HepG2 (cell line): Measurements from ENCODE around the gene OLFM1. TPM values are rescaled to one million over a fixed set of nuclear protein-coding genes. Genes with fewer than 3 reads are reported as not detected.

ENCODE experiments used
- ATAC-seq: fragments of 200-7000 bp; cut with Tn5 transposase; 3 replicates; pipeline ENCODE4 v1.9.1; 2020; ENCODE audit warnings: mild to moderate bottlenecking, moderate library complexity
- BruUV-seq: library from RNA; stranded (reverse); fragments of 400-500 nt; replicated peaks from 2 replicates; lab custom pipeline; 2021; lab: Mats Ljungman, UMichigan
- CTCF ChIA-PET: fragments of 300-600 bp; formaldehyde crosslinking; extraction: SDS; loops from one replicate; lab custom pipeline; 2021; ENCODE audit warnings: low total read pairs, inconsistent platforms, low intra/inter-chr PET ratio; lab: Yijun Ruan, JAX
- POLR2A ChIA-PET: fragments of 350-600 bp; sonication (Branson Sonifier 250); formaldehyde crosslinking; loops from one replicate; lab custom pipeline; 2020; ENCODE audit warnings: antibody characterized with exemption, inconsistent platforms; lab: Yijun Ruan, JAX
- DNase-seq: peaks from one replicate; pipeline ENCODE4 v3.0.0-alpha.2; 2015; ENCODE audit warnings: low spot score
- FAIRE-seq: peaks from 3 replicates; lab custom pipeline; 2011; peaks lifted over from hg19 to GRCh38; lab: Jason Lieb, UNC
- H2AFZ ChIP-seq: one replicate; pipeline ENCODE4 v1.6.1; 2011; ENCODE audit warnings: low read length, inconsistent platforms
- H3K27ac ChIP-seq: fragments of 300-600 bp; 3 replicates; pipeline ENCODE4 v1.8.0; 2011; ENCODE audit warnings: mixed run types, mild to moderate bottlenecking, mixed read lengths, low read length, inconsistent platforms; ENCODE audit not compliant: insufficient read depth; ENCODE audit errors: extremely low read length
- H3K27me3 ChIP-seq, 2 experiments: fragments of 200-600 bp in 1 of 2; 2 replicates in 1 of 2; 3 replicates in 1 of 2; pipeline versions ENCODE4 v1.6.0 to v1.8.0; 2011; ENCODE audit warnings: low read length in 2 of 2, mild to moderate bottlenecking in 2 of 2, moderate library complexity in 2 of 2, inconsistent platforms in 1 of 2; ENCODE audit not compliant: insufficient read depth in 2 of 2, control insufficient read depth in 1 of 2
- H3K36me3 ChIP-seq, 2 experiments: fragments of 200-600 bp in 1 of 2; replicated peaks in 1 of 2; 2 replicates in 1 of 2; 3 replicates in 1 of 2; pipeline versions ENCODE4 v1.5.1 to v1.8.0; 2011; ENCODE audit warnings: low read length in 2 of 2, inconsistent platforms in 1 of 2; ENCODE audit not compliant: insufficient read depth in 2 of 2, control insufficient read depth in 1 of 2
- H3K4me1 ChIP-seq: 2 replicates; pipeline ENCODE4 v1.5.1; 2012; ENCODE audit warnings: low read length, inconsistent platforms; ENCODE audit not compliant: insufficient read depth
- H3K4me2 ChIP-seq: 2 replicates; pipeline ENCODE4 v1.6.0; 2011; ENCODE audit warnings: low read depth, low read length, inconsistent platforms
- H3K4me3 ChIP-seq, 3 experiments: fragments of 200-600 bp in 1 of 3; sonication (generic), shearing (Covaris generic) in 1 of 3; replicated peaks in 1 of 3; 2 replicates each; pipeline ENCODE4 v1.5.1; 2011 to 2016; ENCODE audit warnings: low read length in 3 of 3, inconsistent platforms in 2 of 3, low read depth in 2 of 3, mild to moderate bottlenecking in 2 of 3, control low read depth in 1 of 3, mixed read lengths in 1 of 3; ENCODE audit not compliant: insufficient read depth in 1 of 3
- H3K79me2 ChIP-seq: one replicate; pipeline ENCODE4 v1.6.1; 2011; ENCODE audit warnings: low read length, inconsistent platforms; ENCODE audit not compliant: insufficient read depth
- H3K9ac ChIP-seq: 2 replicates; pipeline ENCODE4 v1.6.0; 2011; ENCODE audit warnings: mild to moderate bottlenecking, low read depth, low read length, inconsistent platforms; ENCODE audit not compliant: insufficient read depth
- H3K9me3 ChIP-seq: 2 replicates; pipeline ENCODE4 v1.5.1; 2012; ENCODE audit warnings: mild to moderate bottlenecking, low read length
- H4K20me1 ChIP-seq: 2 replicates; pipeline ENCODE4 v1.6.0; 2011; ENCODE audit warnings: inconsistent platforms, mild to moderate bottlenecking, low read length, moderate library complexity; ENCODE audit not compliant: insufficient read depth
- HNRNPK ChIP-seq: fragments of 200-400 bp; formaldehyde crosslinking; IDR thresholded peaks from 2 replicates; pipeline ENCODE4 v1.6.1; 2018; ENCODE audit warnings: low read length, low read depth, moderate library complexity, mild to moderate bottlenecking; ENCODE audit not compliant: poor library complexity, severe bottlenecking
- MTF2 ChIP-seq: sonication (generic); formaldehyde crosslinking; IDR thresholded peaks from 2 replicates; pipeline ENCODE4 v1.5.0; 2020; ENCODE audit warnings: missing genetic modification reagents, borderline replicate concordance
- NCOA1 ChIP-seq: sonication (generic); formaldehyde crosslinking; IDR thresholded peaks from 2 replicates; pipeline ENCODE4 v1.9.0; 2021; ENCODE audit warnings: missing genetic modification reagents
- SRY ChIP-seq: sonication (generic); formaldehyde crosslinking; IDR thresholded peaks from 2 replicates; pipeline ENCODE4 v1.8.0; 2022; ENCODE audit warnings: mild to moderate bottlenecking, missing genetic modification reagents
- TAF15 ChIP-seq: fragments of 200-400 bp; formaldehyde crosslinking; IDR thresholded peaks from one replicate; pipeline ENCODE4 v1.6.1; 2018; ENCODE audit warnings: mild to moderate bottlenecking, low read depth, low read length; ENCODE audit not compliant: poor library complexity, severe bottlenecking
- TSC22D2 ChIP-seq: sonication (generic); formaldehyde crosslinking; IDR thresholded peaks from 2 replicates; pipeline ENCODE4 v1.5.1; 2020; ENCODE audit warnings: missing genetic modification reagents, mild to moderate bottlenecking, borderline replicate concordance
- ZNF367 ChIP-seq: sonication (generic); formaldehyde crosslinking; IDR thresholded peaks from 2 replicates; pipeline ENCODE4 v1.4.0; 2020; ENCODE audit warnings: missing genetic modification reagents, borderline replicate concordance
- ZNF678 ChIP-seq: sonication (generic); formaldehyde crosslinking; IDR thresholded peaks from 2 replicates; pipeline ENCODE4 v1.4.0; 2020; ENCODE audit warnings: mild to moderate bottlenecking, missing genetic modification reagents
- ZNF83 ChIP-seq: sonication (generic); formaldehyde crosslinking; IDR thresholded peaks from 2 replicates; pipeline ENCODE4 v1.4.0; 2020; ENCODE audit warnings: missing genetic modification reagents, mild to moderate bottlenecking, borderline replicate concordance
- WGBS: methylation state at CpG from one replicate; pipeline ENCODE4 v1.1.6; 2017; ENCODE audit warnings: low lambda C conversion rate; 5-methylcytosine and 5-hydroxymethylcytosine counted together
- in situ Hi-C: cut with HindIII; loops from 2 replicates; pipeline ENCODE4 v1.10.0; 2017; ENCODE audit warnings: low pct_unique_long_range_greater_than_20kb; ENCODE audit not compliant: extremely low pct_ligation_motif_present
- intact Hi-C: fragments of 100-400 bp; cut with micrococcal nuclease; formaldehyde crosslinking; loops from one replicate; pipeline ENCODE4 v1.10.0; 2022; ENCODE audit not compliant: unreplicated experiment
- polyA plus RNA-seq, 8 experiments: library from polyadenylated mRNA; depleted of rRNA in 3 of 8; stranded (reverse) in 7 of 8; unstranded in 1 of 8; fragments of >200 nt; fragmentation: Illumina TruSeq in 4 of 8; extraction: Trizol in 4 of 8; gene quantifications; 2 replicates each; pipeline versions ENCODE4 v1.2.1 to v1.2.3, GENCODE V29; 2011 to 2016; ENCODE audit warnings: low read depth in 4 of 8, missing spikeins in 1 of 8, mixed read lengths in 1 of 8; ENCODE audit not compliant: insufficient read depth in 1 of 8
- total RNA-seq, 5 experiments: library from RNA; depleted of rRNA; stranded (reverse); fragments of >200 nt; fragmentation: Illumina TruSeq; extraction: Trizol; gene quantifications; 2 replicates each; pipeline ENCODE4 v1.2.3, GENCODE V29; 2016; ENCODE audit warnings: low read depth in 1 of 5
- TF ChIP-seq, protein P1 (sequence below): sonication (generic); formaldehyde crosslinking; IDR thresholded peaks from 2 replicates; pipeline ENCODE4 v1.8.1; 2023; ENCODE audit warnings: mild to moderate bottlenecking, missing genetic modification reagents
- TF ChIP-seq, protein P2 (sequence below), 2 experiments: IDR thresholded peaks; 2 replicates each; pipeline ENCODE4 v1.6.1; 2011 to 2012; ENCODE audit warnings: low read length in 2 of 2, borderline replicate concordance in 1 of 2, low read depth in 1 of 2, mild to moderate bottlenecking in 1 of 2, moderate library complexity in 1 of 2
- TF ChIP-seq, protein P3 (sequence below): IDR thresholded peaks from 2 replicates; pipeline ENCODE4 v1.6.1; 2016; ENCODE audit warnings: low read depth, borderline replicate concordance
- TF ChIP-seq, protein P4 (sequence below): sonication (generic); formaldehyde crosslinking; IDR thresholded peaks from 2 replicates; pipeline ENCODE4 v1.4.0; 2020; ENCODE audit warnings: missing genetic modification reagents

OLFM1 gene
- total and polyA plus RNA-seq, 2 of the 13 experiments (the other 11 are each of a cell fraction or from before 2014, with no cell fraction given): not detected

DNA sequence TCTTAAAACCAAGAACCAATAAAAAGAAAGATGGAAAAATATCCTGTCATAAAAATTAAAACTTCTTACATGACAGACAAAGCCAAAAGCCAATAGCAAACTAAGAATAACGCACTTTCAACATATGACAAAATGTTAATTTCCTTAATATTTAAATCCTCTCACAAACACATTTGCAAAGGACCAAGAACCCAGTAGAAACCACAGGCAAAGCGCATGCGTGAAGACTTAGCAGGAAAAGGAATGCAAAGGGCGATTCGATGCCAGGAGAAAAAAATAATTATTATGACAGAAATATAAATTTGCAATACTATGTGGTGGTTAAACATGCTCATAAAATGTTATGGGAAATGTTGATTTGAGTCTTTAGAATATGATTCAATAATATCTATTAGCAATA lies 39.9 kb upstream of the OLFM1 start:
- H3K9me3 ChIP-seq: no peaks in the 10 kb centered on the region
- no peak for ATAC-seq
- H3K27ac ChIP-seq: no peak overlapping the region
- no TSS peak for BruUV-seq
- no peaks in the 10 kb centered on the region for H3K79me2 ChIP-seq
- in situ Hi-C loops (no loop called here), intact Hi-C loops (no loop called here)
- H3K4me2 ChIP-seq: no peak overlapping the region
- no peaks in the 10 kb centered on the region for H3K36me3 ChIP-seq
- no peak for DNase-seq
- 38% methylated on average over 5 of the region's 5 CpGs for WGBS
- ChIA-PET POLR2A (no interaction called here), CTCF (no interaction called here)
- no peak overlapping the region for H2AFZ ChIP-seq
- H3K27me3 ChIP-seq: peaks cover 3 to 73% of the 10 kb centered on the region in 2 experiments; a peak in 3 of 5 replicates
- H4K20me1 ChIP-seq: no peaks in the 10 kb centered on the region
- FAIRE-seq: no peak
- no peak overlapping the region for H3K4me3 ChIP-seq
- no peak overlapping the region for H3K9ac ChIP-seq
- no peaks in the 10 kb centered on the region for H3K4me1 ChIP-seq
- no peak for TF ChIP-seq MTF2 (CRISPR knock-in tag)
- TF ChIP-seq, protein P1, sequence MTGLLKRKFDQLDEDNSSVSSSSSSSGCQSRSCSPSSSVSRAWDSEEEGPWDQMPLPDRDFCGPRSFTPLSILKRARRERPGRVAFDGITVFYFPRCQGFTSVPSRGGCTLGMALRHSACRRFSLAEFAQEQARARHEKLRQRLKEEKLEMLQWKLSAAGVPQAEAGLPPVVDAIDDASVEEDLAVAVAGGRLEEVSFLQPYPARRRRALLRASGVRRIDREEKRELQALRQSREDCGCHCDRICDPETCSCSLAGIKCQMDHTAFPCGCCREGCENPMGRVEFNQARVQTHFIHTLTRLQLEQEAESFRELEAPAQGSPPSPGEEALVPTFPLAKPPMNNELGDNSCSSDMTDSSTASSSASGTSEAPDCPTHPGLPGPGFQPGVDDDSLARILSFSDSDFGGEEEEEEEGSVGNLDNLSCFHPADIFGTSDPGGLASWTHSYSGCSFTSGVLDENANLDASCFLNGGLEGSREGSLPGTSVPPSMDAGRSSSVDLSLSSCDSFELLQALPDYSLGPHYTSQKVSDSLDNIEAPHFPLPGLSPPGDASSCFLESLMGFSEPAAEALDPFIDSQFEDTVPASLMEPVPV (CRISPR knock-in tag): no peak
- TF ChIP-seq, protein P2, sequence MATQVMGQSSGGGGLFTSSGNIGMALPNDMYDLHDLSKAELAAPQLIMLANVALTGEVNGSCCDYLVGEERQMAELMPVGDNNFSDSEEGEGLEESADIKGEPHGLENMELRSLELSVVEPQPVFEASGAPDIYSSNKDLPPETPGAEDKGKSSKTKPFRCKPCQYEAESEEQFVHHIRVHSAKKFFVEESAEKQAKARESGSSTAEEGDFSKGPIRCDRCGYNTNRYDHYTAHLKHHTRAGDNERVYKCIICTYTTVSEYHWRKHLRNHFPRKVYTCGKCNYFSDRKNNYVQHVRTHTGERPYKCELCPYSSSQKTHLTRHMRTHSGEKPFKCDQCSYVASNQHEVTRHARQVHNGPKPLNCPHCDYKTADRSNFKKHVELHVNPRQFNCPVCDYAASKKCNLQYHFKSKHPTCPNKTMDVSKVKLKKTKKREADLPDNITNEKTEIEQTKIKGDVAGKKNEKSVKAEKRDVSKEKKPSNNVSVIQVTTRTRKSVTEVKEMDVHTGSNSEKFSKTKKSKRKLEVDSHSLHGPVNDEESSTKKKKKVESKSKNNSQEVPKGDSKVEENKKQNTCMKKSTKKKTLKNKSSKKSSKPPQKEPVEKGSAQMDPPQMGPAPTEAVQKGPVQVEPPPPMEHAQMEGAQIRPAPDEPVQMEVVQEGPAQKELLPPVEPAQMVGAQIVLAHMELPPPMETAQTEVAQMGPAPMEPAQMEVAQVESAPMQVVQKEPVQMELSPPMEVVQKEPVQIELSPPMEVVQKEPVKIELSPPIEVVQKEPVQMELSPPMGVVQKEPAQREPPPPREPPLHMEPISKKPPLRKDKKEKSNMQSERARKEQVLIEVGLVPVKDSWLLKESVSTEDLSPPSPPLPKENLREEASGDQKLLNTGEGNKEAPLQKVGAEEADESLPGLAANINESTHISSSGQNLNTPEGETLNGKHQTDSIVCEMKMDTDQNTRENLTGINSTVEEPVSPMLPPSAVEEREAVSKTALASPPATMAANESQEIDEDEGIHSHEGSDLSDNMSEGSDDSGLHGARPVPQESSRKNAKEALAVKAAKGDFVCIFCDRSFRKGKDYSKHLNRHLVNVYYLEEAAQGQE (IDR thresholded peaks at IDR 0.05; ENCODE audit: borderline replicate concordance in 1 of 2, low read depth in 1 of 2, low read length in 2 of 2): no peak
- TF ChIP-seq, protein P3, sequence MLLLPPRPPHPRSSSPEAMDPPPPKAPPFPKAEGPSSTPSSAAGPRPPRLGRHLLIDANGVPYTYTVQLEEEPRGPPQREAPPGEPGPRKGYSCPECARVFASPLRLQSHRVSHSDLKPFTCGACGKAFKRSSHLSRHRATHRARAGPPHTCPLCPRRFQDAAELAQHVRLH (CRISPR knock-in tag): no peak
- no peak for TF ChIP-seq NCOA1 (CRISPR knock-in tag)
- no peak for TF ChIP-seq TAF15
- TF ChIP-seq HNRNPK: no peak
- TF ChIP-seq ZNF83 (CRISPR knock-in tag): no peak
- no peak for TF ChIP-seq TSC22D2
- no peak for TF ChIP-seq ZNF367 (CRISPR knock-in tag)
- no peak for TF ChIP-seq ZNF678 (CRISPR knock-in tag)
- TF ChIP-seq SRY (CRISPR knock-in tag): no peak
- TF ChIP-seq, protein P4, sequence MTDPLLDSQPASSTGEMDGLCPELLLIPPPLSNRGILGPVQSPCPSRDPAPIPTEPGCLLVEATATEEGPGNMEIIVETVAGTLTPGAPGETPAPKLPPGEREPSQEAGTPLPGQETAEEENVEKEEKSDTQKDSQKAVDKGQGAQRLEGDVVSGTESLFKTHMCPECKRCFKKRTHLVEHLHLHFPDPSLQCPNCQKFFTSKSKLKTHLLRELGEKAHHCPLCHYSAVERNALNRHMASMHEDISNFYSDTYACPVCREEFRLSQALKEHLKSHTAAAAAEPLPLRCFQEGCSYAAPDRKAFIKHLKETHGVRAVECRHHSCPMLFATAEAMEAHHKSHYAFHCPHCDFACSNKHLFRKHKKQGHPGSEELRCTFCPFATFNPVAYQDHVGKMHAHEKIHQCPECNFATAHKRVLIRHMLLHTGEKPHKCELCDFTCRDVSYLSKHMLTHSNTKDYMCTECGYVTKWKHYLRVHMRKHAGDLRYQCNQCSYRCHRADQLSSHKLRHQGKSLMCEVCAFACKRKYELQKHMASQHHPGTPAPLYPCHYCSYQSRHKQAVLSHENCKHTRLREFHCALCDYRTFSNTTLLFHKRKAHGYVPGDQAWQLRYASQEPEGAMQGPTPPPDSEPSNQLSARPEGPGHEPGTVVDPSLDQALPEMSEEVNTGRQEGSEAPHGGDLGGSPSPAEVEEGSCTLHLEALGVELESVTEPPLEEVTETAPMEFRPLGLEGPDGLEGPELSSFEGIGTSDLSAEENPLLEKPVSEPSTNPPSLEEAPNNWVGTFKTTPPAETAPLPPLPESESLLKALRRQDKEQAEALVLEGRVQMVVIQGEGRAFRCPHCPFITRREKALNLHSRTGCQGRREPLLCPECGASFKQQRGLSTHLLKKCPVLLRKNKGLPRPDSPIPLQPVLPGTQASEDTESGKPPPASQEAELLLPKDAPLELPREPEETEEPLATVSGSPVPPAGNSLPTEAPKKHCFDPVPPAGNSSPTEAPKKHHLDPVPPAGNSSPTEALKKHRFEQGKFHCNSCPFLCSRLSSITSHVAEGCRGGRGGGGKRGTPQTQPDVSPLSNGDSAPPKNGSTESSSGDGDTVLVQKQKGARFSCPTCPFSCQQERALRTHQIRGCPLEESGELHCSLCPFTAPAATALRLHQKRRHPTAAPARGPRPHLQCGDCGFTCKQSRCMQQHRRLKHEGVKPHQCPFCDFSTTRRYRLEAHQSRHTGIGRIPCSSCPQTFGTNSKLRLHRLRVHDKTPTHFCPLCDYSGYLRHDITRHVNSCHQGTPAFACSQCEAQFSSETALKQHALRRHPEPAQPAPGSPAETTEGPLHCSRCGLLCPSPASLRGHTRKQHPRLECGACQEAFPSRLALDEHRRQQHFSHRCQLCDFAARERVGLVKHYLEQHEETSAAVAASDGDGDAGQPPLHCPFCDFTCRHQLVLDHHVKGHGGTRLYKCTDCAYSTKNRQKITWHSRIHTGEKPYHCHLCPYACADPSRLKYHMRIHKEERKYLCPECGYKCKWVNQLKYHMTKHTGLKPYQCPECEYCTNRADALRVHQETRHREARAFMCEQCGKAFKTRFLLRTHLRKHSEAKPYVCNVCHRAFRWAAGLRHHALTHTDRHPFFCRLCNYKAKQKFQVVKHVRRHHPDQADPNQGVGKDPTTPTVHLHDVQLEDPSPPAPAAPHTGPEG (CRISPR knock-in tag): no peak
